Keratinocyte (primary cell): Measurements from ENCODE around the gene SCN9A.

ENCODE experiments used
- CTCF ChIP-seq, 3 experiments: IDR thresholded peaks in 1 of 3; conservative IDR thresholded peaks in 1 of 3; optimal IDR thresholded peaks in 1 of 3; 2 replicates in 2 of 3; 3 replicates in 1 of 3; pipeline versions ENCODE3 to v1.5.1; 2011; ENCODE audit warnings: low read length in 3 of 3, mild to moderate bottlenecking in 3 of 3, moderate library complexity in 2 of 3, control low read depth in 1 of 3, inconsistent platforms in 1 of 3; ENCODE audit not compliant: insufficient read depth in 2 of 3; ENCODE audit errors: extremely low read depth in 1 of 3
- EZH2 ChIP-seq: IDR thresholded peaks from one replicate; pipeline ENCODE4 v1.6.1; 2012; ENCODE audit warnings: inconsistent platforms, mild to moderate bottlenecking, low read length, moderate library complexity

DNA sequence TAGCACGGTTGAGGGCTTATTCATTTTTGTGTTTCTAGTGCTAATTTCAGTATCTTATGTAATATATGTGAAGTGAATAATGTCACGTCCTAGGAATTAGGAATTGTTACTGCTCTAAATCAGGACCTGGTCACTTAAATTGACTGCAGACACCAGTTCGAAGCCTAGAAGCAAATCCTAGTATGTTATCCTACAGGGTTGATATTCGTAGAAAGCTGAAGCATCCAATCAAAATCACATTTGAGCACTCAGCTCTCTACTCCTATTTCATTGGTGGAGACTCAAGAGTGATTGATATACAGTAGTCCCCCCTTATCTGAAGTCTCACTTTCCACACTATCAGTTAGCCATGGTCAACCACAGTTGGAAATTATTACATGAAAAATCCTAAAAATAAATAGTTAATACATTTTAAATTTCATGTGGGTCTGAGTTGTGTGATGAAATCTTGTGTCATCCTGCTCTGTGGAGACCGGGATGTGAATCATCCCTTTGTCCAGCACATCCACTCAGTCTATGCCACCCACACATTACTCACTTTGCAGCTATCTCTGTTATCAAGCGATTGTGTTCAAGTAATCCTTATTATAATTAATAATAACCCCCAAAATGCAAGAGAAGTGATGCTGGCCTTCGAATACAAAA lies 35.2 kb upstream of the SCN9A start:
- TF ChIP-seq CTCF (optimal IDR thresholded peaks at IDR 0.05 in 1 of 3, IDR thresholded peaks at IDR 0.05 in 1 of 3, conservative IDR thresholded peaks at IDR 0.05 in 1 of 3; ENCODE audit: extremely low read depth in 1 of 3, insufficient read depth in 2 of 3, low read length in 3 of 3) = no peak
- TF ChIP-seq EZH2 = no peak
